GM21825 (cell line): Measurements from ENCODE around the gene UNC119B.

ENCODE experiments used
- ATAC-seq: cut with Tn5 transposase; IDR thresholded peaks from one replicate; pipeline ENCODE4 v1.9.1; 2021; ENCODE audit warnings: mild to moderate bottlenecking, moderate library complexity; ENCODE audit not compliant: unreplicated experiment

The UNC119B gene

GRCh38 chr12:120738252-120739030 lies 28.2 kb downstream of the UNC119B start:
- no peak for ATAC-seq

- ATAC-seq, result no peak
These were observed 28.9 kb downstream of the UNC119B start for GRCh38 chr12:120739031-120739762.

GRCh38 chr12:120739821-120740613 lies 29.8 kb downstream of the UNC119B start:
- no peak for ATAC-seq

GRCh38 chr12:120740871-120741270 lies 30.6 kb downstream of the UNC119B start:
- ATAC-seq, result no peak

GRCh38 chr12:120741476-120742421 lies 31.5 kb downstream of the UNC119B start:
- no peak for ATAC-seq

GRCh38 chr12:120744922-120745493 lies 34.8 kb downstream of the UNC119B start:
- ATAC-seq, result no peak

- ATAC-seq, result no peak
These were observed 38.0 kb downstream of the UNC119B start for GRCh38 chr12:120748242-120748641.

GRCh38 chr12:120749256-120749655 lies 39.0 kb downstream of the UNC119B start:
- ATAC-seq, result no peak

- ATAC-seq, result no peak
These were observed 40.5 kb downstream of the UNC119B start for GRCh38 chr12:120750806-120751205.

GRCh38 chr12:120751389-120751788 lies 41.1 kb downstream of the UNC119B start:
- no peak for ATAC-seq

- ATAC-seq, result no peak
These were observed 44.5 kb downstream of the UNC119B start for GRCh38 chr12:120754792-120755191.

GRCh38 chr12:120755269-120755668 lies 45.0 kb downstream of the UNC119B start:
- ATAC-seq, result no peak

- no peak for ATAC-seq
These were observed 47.0 kb downstream of the UNC119B start for GRCh38 chr12:120757226-120757742.

GRCh38 chr12:120757949-120758348 lies 47.7 kb downstream of the UNC119B start:
- no peak for ATAC-seq

- ATAC-seq, result no peak
These were observed 48.7 kb downstream of the UNC119B start for GRCh38 chr12:120758798-120759590.

GRCh38 chr12:120759591-120760348 lies 49.5 kb downstream of the UNC119B start:
- no peak for ATAC-seq

GRCh38 chr12:120760349-120761254 lies 50.3 kb downstream of the UNC119B start:
- ATAC-seq, result no peak
